Chondrocyte (in vitro differentiated cells): Measurements from ENCODE around the gene MINDY1. TPM values are rescaled to one million over a fixed set of nuclear protein-coding genes. Genes with fewer than 3 reads are reported as not detected.

ENCODE experiments used
- DNase-seq: peaks from one replicate; pipeline ENCODE4 v3.0.0; 2021; ENCODE audit warnings: mixed read lengths, low spot score
- H3K27ac Mint-ChIP-seq: one replicate; pipeline ENCODE4 v1.8.0; 2021; ENCODE audit warnings: mild to moderate bottlenecking, moderate library complexity, mixed read lengths; ENCODE audit not compliant: unreplicated experiment
- H3K27me3 Mint-ChIP-seq: 2 replicates; pipeline ENCODE4 v1.8.0; 2021; ENCODE audit warnings: low read depth, mixed read lengths
- H3K36me3 Mint-ChIP-seq: 2 replicates; pipeline ENCODE4 v1.8.0; 2021; ENCODE audit warnings: low read depth, mixed read lengths
- H3K4me1 Mint-ChIP-seq: 2 replicates; pipeline ENCODE4 v1.8.0; 2021; ENCODE audit warnings: low read depth, mild to moderate bottlenecking, mixed read lengths
- H3K4me3 Mint-ChIP-seq: one replicate; pipeline ENCODE4 v1.8.0; 2021; ENCODE audit warnings: mild to moderate bottlenecking, moderate library complexity, mixed read lengths; ENCODE audit not compliant: unreplicated experiment
- H3K9me3 Mint-ChIP-seq: 2 replicates; pipeline ENCODE4 v1.8.0; 2021; ENCODE audit warnings: low read depth, mixed read lengths
- total RNA-seq: library from RNA; stranded (reverse); gene quantifications from 3 replicates; pipeline ENCODE4 v1.2.1, GENCODE V29; 2021
- TF ChIP-seq, protein P1 (sequence below): fragments of 200-600 bp; sonication (generic); IDR thresholded peaks from 2 replicates; pipeline ENCODE4 v1.5.0; 2021; ENCODE audit warnings: antibody characterized with exemption, mild to moderate bottlenecking, moderate library complexity

Gene MINDY1
- total RNA-seq, 1 donor from 2014 or later = 14.8 TPM

DNA sequence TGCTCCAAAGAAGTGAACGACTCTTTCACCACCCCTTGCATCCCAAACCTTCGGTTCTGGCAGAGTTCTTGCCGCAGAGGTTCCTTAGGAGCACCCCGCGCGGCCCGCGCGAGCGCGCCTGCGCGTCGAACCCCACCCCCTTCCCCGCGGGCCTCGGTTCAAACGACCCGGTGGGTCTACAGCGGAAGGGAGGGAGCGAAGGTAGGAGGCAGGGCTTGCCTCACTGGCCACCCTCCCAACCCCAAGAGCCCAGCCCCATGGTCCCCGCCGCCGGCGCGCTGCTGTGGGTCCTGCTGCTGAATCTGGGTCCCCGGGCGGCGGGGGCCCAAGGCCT is 40.9 kb upstream of the MINDY1 start, which contains the start of gene C1orf56:
Gene C1orf56, plus strand, starts transcription at position 161 of the 334 bp plus-strand sequence. Its CDS starts 97 bp downstream, at position 258.
- Mint-ChIP-seq H3K9me3 (no peaks in the 10 kb centered on the region), H3K27ac (peak within 1 kb of the TSS; percentile 95), H3K4me1 (peaks cover 26% of the 10 kb centered on the region), H3K27me3 (no peaks in the 10 kb centered on the region), H3K36me3 (peaks cover 11% of the 10 kb centered on the region), H3K4me3 (peak within 1 kb of the TSS; percentile 93)
- TF ChIP-seq, protein P1, sequence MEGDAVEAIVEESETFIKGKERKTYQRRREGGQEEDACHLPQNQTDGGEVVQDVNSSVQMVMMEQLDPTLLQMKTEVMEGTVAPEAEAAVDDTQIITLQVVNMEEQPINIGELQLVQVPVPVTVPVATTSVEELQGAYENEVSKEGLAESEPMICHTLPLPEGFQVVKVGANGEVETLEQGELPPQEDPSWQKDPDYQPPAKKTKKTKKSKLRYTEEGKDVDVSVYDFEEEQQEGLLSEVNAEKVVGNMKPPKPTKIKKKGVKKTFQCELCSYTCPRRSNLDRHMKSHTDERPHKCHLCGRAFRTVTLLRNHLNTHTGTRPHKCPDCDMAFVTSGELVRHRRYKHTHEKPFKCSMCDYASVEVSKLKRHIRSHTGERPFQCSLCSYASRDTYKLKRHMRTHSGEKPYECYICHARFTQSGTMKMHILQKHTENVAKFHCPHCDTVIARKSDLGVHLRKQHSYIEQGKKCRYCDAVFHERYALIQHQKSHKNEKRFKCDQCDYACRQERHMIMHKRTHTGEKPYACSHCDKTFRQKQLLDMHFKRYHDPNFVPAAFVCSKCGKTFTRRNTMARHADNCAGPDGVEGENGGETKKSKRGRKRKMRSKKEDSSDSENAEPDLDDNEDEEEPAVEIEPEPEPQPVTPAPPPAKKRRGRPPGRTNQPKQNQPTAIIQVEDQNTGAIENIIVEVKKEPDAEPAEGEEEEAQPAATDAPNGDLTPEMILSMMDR = no peak
- DNase-seq = no peak

- H3K27me3 Mint-ChIP-seq = no peaks in the 10 kb centered on the region
- H3K36me3 Mint-ChIP-seq = peaks cover 8% of the 10 kb centered on the region
- TF ChIP-seq, protein P1 = no peak
- H3K27ac Mint-ChIP-seq = no peak overlapping the region
- DNase-seq = no peak
- no peak overlapping the region for H3K4me3 Mint-ChIP-seq
- H3K4me1 Mint-ChIP-seq = peaks cover 4% of the 10 kb centered on the region
- no peaks in the 10 kb centered on the region for H3K9me3 Mint-ChIP-seq
Measured at GRCh38 chr1:151043163-151043562, 36.5 kb upstream of the MINDY1 start.

- Mint-ChIP-seq H3K27me3 (no peaks in the 10 kb centered on the region), H3K36me3 (peaks cover 14% of the 10 kb centered on the region), H3K4me1 (no peaks in the 10 kb centered on the region), H3K27ac (no peak overlapping the region), H3K4me3 (no peak overlapping the region), H3K9me3 (no peaks in the 10 kb centered on the region)
- TF ChIP-seq, protein P1 = no peak
- DNase-seq = no peak
Measured at GRCh38 chr1:151039521-151039920, 32.8 kb upstream of the MINDY1 start.

- DNase-seq = no peak
- H3K27ac Mint-ChIP-seq = no peak overlapping the region
Measured at GRCh38 chr1:151037032-151037431, 30.3 kb upstream of the MINDY1 start.

DNA sequence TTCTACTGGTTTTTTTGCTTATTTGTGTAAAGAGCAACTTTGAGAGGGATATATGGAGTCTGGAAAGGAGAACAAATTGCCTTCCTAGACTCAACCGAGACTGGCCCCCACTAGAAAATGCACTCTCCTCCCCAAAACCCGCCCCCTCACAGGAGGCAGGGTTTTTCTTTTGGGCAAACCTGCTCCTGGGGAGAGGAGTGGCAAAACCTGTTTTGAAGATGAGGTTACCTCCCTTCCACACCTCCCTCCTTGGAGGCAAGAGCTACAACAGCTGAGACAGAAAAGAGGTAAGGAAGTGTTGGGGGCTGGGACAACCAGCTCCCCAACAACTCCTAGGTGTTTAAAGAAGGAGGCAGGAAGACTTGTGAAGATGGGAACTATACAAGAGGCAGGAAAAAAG is 29.7 kb upstream of the MINDY1 start, which contains the start of gene BNIPL:
Gene BNIPL, plus strand, starts transcription at position 231 of the 400 bp plus-strand sequence. Its CDS starts 140 bp downstream, at position 371.
- no peaks in the 10 kb centered on the region for H3K4me1 Mint-ChIP-seq
- peaks cover 18% of the 10 kb centered on the region for H3K36me3 Mint-ChIP-seq
- DNase-seq = no peak
- no peaks in the 10 kb centered on the region for H3K27me3 Mint-ChIP-seq
- H3K9me3 Mint-ChIP-seq = no peaks in the 10 kb centered on the region
- H3K4me3 Mint-ChIP-seq = no peak within 1 kb of the TSS
- peak within 1 kb of the TSS; percentile 36 for H3K27ac Mint-ChIP-seq
- TF ChIP-seq, protein P1 = no peak

More at GRCh38 chr1:151037032-151037431, 30.3 kb upstream of the MINDY1 start:
- Mint-ChIP-seq H3K9me3 (no peaks in the 10 kb centered on the region), H3K4me3 (no peak overlapping the region), H3K27me3 (no peaks in the 10 kb centered on the region), H3K4me1 (no peaks in the 10 kb centered on the region), H3K36me3 (peaks cover 18% of the 10 kb centered on the region)
- TF ChIP-seq, protein P1 = no peak
